HEK293 (cell line): ENCODE data around the gene ERBIN.

Source experiments
- PRDM1 ChIP-seq: fragments of 450-650 bp; formaldehyde crosslinking; IDR thresholded peaks from 2 replicates; pipeline ENCODE4; 2016; ENCODE audit warnings: missing biosample characterization, missing genetic modification characterization
- REPIN1 ChIP-seq: fragments of 450-650 bp; formaldehyde crosslinking; IDR thresholded peaks from 2 replicates; pipeline ENCODE4 v1.5.1; 2017; ENCODE audit warnings: missing biosample characterization, missing genetic modification characterization, low read depth
- SP7 ChIP-seq: fragments of 450-650 bp; formaldehyde crosslinking; IDR thresholded peaks from 2 replicates; pipeline ENCODE4 v1.5.1; 2016; ENCODE audit warnings: missing biosample characterization, missing genetic modification characterization
- ZBTB17 ChIP-seq: fragments of 450-650 bp; formaldehyde crosslinking; IDR thresholded peaks from 2 replicates; pipeline ENCODE4 v1.5.1; 2016; ENCODE audit warnings: missing biosample characterization, missing genetic modification characterization
- ZNF266 ChIP-seq: fragments of 450-650 bp; formaldehyde crosslinking; IDR thresholded peaks from 2 replicates; pipeline ENCODE4 v1.5.1; 2016; ENCODE audit warnings: missing biosample characterization, missing genetic modification characterization, low read depth
- ZNF302 ChIP-seq: fragments of 450-650 bp; formaldehyde crosslinking; IDR thresholded peaks from 2 replicates; pipeline ENCODE4 v1.5.1; 2016; ENCODE audit warnings: missing biosample characterization, missing genetic modification characterization, low read depth
- ZNF37A ChIP-seq: fragments of 450-650 bp; IDR thresholded peaks from 2 replicates; pipeline ENCODE4 v1.5.1; 2018; ENCODE audit warnings: missing biosample characterization, missing genetic modification characterization
- ZNF404 ChIP-seq: fragments of 450-650 bp; formaldehyde crosslinking; IDR thresholded peaks from 2 replicates; pipeline ENCODE4 v1.5.1; 2017; ENCODE audit warnings: missing biosample characterization, missing genetic modification characterization
- ZNF560 ChIP-seq: fragments of 450-650 bp; formaldehyde crosslinking; IDR thresholded peaks from 2 replicates; pipeline ENCODE4 v1.5.1; 2017; ENCODE audit warnings: missing biosample characterization, missing genetic modification characterization, borderline replicate concordance
- ZNF600 ChIP-seq: fragments of 450-650 bp; formaldehyde crosslinking; IDR thresholded peaks from 2 replicates; pipeline ENCODE4 v1.5.1; 2016; ENCODE audit warnings: missing biosample characterization, missing genetic modification characterization
- ZNF629 ChIP-seq: fragments of 450-650 bp; formaldehyde crosslinking; IDR thresholded peaks from 2 replicates; pipeline ENCODE4 v1.5.1; 2017; ENCODE audit warnings: missing biosample characterization, missing genetic modification characterization
- ZSCAN23 ChIP-seq: fragments of 450-650 bp; formaldehyde crosslinking; IDR thresholded peaks from 2 replicates; pipeline ENCODE4 v1.5.1; 2016; ENCODE audit warnings: missing biosample characterization, missing genetic modification characterization
- ZXDB ChIP-seq: fragments of 450-650 bp; formaldehyde crosslinking; IDR thresholded peaks from 2 replicates; pipeline ENCODE4 v1.5.1; 2016; ENCODE audit warnings: missing biosample characterization, missing genetic modification characterization
- TF ChIP-seq, protein P1 (sequence below): fragments of 450-650 bp; formaldehyde crosslinking; conservative IDR thresholded peaks from 2 replicates; pipeline ENCODE4 v1.5.1; 2016; ENCODE audit warnings: low read depth, missing biosample characterization, missing genetic modification characterization
- TF ChIP-seq, protein P2 (sequence below): fragments of 450-650 bp; formaldehyde crosslinking; conservative IDR thresholded peaks from 2 replicates; pipeline ENCODE4 v1.5.1; 2016; ENCODE audit warnings: low read depth, missing biosample characterization, missing genetic modification characterization
- TF ChIP-seq, protein P3 (sequence below): fragments of 450-650 bp; formaldehyde crosslinking; IDR thresholded peaks from 2 replicates; pipeline ENCODE4 v1.5.1; 2016; ENCODE audit warnings: missing biosample characterization, missing genetic modification characterization
- TF ChIP-seq, protein P4 (sequence below): fragments of 450-650 bp; formaldehyde crosslinking; IDR thresholded peaks from 2 replicates; pipeline ENCODE4 v1.5.1; 2017; ENCODE audit warnings: missing biosample characterization, missing genetic modification characterization
- TF ChIP-seq, protein P5 (sequence below): fragments of 450-650 bp; formaldehyde crosslinking; IDR thresholded peaks from 2 replicates; pipeline ENCODE4 v1.5.1; 2016; ENCODE audit warnings: missing biosample characterization, missing genetic modification characterization
- TF ChIP-seq, protein P6 (sequence below): fragments of 450-650 bp; formaldehyde crosslinking; IDR thresholded peaks from 2 replicates; pipeline ENCODE4 v1.5.1; 2017; ENCODE audit warnings: missing biosample characterization, missing genetic modification characterization
- TF ChIP-seq, protein P7 (sequence below): fragments of 450-650 bp; formaldehyde crosslinking; IDR thresholded peaks from 2 replicates; pipeline ENCODE4 v1.5.1; 2016; ENCODE audit warnings: missing biosample characterization, missing genetic modification characterization

ERBIN gene

DNA sequence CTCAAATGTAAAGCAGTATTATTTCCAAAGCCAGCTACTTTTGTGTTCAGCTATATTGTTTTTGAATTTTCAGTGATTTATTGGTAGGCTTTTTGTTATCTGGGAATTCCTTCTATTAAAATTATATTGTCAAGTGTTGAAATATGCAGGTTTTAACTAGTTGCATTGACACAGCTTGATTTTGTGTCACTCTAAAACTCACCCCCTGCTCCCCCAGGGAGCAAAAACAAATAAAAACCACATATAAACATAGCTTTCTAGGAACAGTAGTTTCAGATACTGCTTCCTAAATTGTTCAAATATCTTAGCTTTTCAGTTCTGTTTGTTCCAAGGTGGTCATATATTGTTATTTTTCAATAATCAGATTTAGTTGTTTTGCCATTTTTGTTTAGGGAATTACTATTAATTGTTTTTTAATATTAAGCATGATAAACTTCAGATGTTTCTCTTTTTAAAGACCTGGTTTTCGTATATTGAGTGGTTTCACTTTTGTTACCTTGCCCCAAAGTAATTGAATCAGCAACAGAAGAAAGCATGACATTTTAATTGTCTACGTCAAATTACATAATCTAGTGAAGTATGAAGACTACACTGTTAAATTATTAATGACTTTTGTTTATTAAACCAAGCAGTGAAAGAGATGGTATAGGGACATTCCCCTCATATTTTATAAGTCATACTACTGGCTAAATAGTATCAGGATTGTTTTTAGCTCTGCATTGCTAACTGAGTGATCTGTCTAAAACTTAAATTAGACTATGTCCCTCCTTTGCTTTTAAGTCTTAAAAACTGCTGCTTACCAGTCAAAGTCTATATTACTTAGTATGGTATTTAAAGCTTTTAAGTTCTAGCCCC, 43.4 kb downstream of the ERBIN start (continued):
- TF ChIP-seq, protein P1, sequence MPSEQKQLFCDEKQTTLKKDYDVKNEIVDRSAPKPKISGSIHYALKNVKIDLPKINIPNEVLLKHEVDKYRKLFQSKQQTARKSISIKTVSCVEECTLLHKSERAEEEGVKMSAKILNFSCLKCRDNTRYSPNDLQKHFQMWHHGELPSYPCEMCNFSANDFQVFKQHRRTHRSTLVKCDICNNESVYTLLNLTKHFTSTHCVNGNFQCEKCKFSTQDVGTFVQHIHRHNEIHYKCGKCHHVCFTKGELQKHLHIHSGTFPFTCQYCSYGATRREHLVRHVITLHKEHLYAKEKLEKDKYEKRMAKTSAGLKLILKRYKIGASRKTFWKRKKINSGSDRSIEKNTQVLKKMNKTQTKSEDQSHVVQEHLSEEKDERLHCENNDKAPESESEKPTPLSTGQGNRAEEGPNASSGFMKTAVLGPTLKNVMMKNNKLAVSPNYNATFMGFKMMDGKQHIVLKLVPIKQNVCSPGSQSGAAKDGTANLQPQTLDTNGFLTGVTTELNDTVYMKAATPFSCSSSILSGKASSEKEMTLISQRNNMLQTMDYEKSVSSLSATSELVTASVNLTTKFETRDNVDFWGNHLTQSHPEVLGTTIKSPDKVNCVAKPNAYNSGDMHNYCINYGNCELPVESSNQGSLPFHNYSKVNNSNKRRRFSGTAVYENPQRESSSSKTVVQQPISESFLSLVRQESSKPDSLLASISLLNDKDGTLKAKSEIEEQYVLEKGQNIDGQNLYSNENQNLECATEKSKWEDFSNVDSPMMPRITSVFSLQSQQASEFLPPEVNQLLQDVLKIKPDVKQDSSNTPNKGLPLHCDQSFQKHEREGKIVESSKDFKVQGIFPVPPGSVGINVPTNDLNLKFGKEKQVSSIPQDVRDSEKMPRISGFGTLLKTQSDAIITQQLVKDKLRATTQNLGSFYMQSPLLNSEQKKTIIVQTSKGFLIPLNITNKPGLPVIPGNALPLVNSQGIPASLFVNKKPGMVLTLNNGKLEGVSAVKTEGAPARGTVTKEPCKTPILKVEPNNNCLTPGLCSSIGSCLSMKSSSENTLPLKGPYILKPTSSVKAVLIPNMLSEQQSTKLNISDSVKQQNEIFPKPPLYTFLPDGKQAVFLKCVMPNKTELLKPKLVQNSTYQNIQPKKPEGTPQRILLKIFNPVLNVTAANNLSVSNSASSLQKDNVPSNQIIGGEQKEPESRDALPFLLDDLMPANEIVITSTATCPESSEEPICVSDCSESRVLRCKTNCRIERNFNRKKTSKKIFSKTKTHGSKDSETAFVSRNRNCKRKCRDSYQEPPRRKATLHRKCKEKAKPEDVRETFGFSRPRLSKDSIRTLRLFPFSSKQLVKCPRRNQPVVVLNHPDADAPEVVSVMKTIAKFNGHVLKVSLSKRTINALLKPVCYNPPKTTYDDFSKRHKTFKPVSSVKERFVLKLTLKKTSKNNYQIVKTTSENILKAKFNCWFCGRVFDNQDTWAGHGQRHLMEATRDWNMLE (tag by site-specific recombination) = no peak
- 0 out of 2 replicates have a peak, but pooled peaks have one; percentile 20 for TF ChIP-seq ZXDB (tag by site-specific recombination)
- TF ChIP-seq, protein P2, sequence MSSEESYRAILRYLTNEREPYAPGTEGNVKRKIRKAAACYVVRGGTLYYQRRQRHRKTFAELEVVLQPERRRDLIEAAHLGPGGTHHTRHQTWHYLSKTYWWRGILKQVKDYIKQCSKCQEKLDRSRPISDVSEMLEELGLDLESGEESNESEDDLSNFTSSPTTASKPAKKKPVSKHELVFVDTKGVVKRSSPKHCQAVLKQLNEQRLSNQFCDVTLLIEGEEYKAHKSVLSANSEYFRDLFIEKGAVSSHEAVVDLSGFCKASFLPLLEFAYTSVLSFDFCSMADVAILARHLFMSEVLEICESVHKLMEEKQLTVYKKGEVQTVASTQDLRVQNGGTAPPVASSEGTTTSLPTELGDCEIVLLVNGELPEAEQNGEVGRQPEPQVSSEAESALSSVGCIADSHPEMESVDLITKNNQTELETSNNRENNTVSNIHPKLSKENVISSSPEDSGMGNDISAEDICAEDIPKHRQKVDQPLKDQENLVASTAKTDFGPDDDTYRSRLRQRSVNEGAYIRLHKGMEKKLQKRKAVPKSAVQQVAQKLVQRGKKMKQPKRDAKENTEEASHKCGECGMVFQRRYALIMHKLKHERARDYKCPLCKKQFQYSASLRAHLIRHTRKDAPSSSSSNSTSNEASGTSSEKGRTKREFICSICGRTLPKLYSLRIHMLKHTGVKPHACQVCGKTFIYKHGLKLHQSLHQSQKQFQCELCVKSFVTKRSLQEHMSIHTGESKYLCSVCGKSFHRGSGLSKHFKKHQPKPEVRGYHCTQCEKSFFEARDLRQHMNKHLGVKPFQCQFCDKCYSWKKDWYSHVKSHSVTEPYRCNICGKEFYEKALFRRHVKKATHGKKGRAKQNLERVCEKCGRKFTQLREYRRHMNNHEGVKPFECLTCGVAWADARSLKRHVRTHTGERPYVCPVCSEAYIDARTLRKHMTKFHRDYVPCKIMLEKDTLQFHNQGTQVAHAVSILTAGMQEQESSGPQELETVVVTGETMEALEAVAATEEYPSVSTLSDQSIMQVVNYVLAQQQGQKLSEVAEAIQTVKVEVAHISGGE (tag by site-specific recombination) = peak; percentile 75
- no peak for TF ChIP-seq ZNF266 (tag by site-specific recombination)
- TF ChIP-seq REPIN1 (tag by site-specific recombination) = no peak
- no peak for TF ChIP-seq ZBTB17 (tag by site-specific recombination)
- no peak for TF ChIP-seq ZSCAN23 (tag by site-specific recombination)
- TF ChIP-seq, protein P3, sequence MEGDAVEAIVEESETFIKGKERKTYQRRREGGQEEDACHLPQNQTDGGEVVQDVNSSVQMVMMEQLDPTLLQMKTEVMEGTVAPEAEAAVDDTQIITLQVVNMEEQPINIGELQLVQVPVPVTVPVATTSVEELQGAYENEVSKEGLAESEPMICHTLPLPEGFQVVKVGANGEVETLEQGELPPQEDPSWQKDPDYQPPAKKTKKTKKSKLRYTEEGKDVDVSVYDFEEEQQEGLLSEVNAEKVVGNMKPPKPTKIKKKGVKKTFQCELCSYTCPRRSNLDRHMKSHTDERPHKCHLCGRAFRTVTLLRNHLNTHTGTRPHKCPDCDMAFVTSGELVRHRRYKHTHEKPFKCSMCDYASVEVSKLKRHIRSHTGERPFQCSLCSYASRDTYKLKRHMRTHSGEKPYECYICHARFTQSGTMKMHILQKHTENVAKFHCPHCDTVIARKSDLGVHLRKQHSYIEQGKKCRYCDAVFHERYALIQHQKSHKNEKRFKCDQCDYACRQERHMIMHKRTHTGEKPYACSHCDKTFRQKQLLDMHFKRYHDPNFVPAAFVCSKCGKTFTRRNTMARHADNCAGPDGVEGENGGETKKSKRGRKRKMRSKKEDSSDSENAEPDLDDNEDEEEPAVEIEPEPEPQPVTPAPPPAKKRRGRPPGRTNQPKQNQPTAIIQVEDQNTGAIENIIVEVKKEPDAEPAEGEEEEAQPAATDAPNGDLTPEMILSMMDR (tag by site-specific recombination) = no peak
- TF ChIP-seq, protein P4, sequence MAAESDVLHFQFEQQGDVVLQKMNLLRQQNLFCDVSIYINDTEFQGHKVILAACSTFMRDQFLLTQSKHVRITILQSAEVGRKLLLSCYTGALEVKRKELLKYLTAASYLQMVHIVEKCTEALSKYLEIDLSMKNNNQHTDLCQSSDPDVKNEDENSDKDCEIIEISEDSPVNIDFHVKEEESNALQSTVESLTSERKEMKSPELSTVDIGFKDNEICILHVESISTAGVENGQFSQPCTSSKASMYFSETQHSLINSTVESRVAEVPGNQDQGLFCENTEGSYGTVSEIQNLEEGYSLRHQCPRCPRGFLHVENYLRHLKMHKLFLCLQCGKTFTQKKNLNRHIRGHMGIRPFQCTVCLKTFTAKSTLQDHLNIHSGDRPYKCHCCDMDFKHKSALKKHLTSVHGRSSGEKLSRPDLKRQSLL (tag by site-specific recombination) = no peak
- TF ChIP-seq, protein P5, sequence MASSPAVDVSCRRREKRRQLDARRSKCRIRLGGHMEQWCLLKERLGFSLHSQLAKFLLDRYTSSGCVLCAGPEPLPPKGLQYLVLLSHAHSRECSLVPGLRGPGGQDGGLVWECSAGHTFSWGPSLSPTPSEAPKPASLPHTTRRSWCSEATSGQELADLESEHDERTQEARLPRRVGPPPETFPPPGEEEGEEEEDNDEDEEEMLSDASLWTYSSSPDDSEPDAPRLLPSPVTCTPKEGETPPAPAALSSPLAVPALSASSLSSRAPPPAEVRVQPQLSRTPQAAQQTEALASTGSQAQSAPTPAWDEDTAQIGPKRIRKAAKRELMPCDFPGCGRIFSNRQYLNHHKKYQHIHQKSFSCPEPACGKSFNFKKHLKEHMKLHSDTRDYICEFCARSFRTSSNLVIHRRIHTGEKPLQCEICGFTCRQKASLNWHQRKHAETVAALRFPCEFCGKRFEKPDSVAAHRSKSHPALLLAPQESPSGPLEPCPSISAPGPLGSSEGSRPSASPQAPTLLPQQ (tag by site-specific recombination) = no peak
- TF ChIP-seq ZNF404 (tag by site-specific recombination) = no peak
- no peak for TF ChIP-seq ZNF302
- TF ChIP-seq ZNF37A (tag by site-specific recombination) = no peak
- no peak for TF ChIP-seq ZNF629 (tag by site-specific recombination)
- TF ChIP-seq PRDM1 (tag by site-specific recombination) = peak; percentile 69
- TF ChIP-seq, protein P6, sequence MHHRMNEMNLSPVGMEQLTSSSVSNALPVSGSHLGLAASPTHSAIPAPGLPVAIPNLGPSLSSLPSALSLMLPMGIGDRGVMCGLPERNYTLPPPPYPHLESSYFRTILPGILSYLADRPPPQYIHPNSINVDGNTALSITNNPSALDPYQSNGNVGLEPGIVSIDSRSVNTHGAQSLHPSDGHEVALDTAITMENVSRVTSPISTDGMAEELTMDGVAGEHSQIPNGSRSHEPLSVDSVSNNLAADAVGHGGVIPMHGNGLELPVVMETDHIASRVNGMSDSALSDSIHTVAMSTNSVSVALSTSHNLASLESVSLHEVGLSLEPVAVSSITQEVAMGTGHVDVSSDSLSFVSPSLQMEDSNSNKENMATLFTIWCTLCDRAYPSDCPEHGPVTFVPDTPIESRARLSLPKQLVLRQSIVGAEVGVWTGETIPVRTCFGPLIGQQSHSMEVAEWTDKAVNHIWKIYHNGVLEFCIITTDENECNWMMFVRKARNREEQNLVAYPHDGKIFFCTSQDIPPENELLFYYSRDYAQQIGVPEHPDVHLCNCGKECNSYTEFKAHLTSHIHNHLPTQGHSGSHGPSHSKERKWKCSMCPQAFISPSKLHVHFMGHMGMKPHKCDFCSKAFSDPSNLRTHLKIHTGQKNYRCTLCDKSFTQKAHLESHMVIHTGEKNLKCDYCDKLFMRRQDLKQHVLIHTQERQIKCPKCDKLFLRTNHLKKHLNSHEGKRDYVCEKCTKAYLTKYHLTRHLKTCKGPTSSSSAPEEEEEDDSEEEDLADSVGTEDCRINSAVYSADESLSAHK (tag by site-specific recombination) = 0 out of 2 replicates have a peak, but pooled peaks have one; percentile 29
- TF ChIP-seq, protein P7, sequence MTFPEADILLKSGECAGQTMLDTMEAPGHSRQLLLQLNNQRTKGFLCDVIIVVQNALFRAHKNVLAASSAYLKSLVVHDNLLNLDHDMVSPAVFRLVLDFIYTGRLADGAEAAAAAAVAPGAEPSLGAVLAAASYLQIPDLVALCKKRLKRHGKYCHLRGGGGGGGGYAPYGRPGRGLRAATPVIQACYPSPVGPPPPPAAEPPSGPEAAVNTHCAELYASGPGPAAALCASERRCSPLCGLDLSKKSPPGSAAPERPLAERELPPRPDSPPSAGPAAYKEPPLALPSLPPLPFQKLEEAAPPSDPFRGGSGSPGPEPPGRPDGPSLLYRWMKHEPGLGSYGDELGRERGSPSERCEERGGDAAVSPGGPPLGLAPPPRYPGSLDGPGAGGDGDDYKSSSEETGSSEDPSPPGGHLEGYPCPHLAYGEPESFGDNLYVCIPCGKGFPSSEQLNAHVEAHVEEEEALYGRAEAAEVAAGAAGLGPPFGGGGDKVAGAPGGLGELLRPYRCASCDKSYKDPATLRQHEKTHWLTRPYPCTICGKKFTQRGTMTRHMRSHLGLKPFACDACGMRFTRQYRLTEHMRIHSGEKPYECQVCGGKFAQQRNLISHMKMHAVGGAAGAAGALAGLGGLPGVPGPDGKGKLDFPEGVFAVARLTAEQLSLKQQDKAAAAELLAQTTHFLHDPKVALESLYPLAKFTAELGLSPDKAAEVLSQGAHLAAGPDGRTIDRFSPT = 0 out of 2 replicates have a peak, but pooled peaks have one; percentile 8
- no peak for TF ChIP-seq ZNF560
- no peak for TF ChIP-seq ZNF600
- 0 out of 2 replicates have a peak, but pooled peaks have one; percentile 11 for TF ChIP-seq SP7 (tag by site-specific recombination)
